LNCAP (cell line): ENCODE data around the gene AKT1S1.

ENCODE experiments used
- CTCF ChIP-seq: fragments of 450-650 bp; IDR thresholded peaks from 2 replicates; pipeline ENCODE4 v1.5.1; 2017; ENCODE audit warnings: mild to moderate bottlenecking

The AKT1S1 gene

GRCh38 chr19:49835562-49835961 is 41.6 kb downstream of the AKT1S1 start:
- no peak for TF ChIP-seq CTCF

DNA sequence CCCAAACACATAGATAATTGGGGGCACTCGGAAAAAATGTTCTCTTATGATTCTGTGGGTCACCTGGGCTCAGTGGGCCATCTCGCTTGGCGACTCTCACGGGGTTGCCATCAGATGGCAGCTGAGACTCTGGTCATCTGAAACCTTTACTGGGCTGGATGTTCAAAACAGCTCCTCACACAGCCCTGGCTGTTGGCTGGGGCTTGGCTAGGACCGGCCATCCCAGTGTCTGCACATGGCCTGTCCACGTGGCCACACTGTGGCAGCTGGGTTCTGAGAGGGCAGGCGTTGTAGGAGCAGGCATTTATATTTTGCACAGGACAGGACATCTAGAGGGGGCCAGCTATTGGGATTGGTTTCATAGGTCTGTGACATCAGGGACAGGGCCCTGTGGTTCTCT is 43.6 kb downstream of the AKT1S1 start:
- no peak for TF ChIP-seq CTCF

GRCh38 chr19:49832556-49832955 is 44.6 kb downstream of the AKT1S1 start:
- no peak for TF ChIP-seq CTCF

DNA sequence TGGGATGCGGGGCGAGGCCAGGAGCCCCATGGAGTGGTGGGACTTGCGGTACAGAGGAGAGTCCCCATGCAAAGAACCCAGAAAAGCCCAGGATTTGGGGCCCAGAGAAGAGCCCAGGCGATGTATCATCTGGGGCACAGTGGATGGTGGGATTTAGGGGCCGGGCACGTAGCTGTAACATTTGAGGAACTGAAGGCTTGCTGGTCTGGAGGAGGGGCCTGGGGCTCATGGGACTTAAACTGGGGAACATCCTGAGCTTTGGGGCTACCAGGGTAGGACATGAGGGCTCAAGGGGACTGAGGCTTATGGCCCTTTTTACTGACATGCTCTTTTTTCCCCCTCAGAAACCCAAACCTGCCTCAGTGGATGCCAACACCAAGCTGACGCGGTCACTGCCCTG is 45.6 kb downstream of the AKT1S1 start:
- TF ChIP-seq CTCF: no peak

GRCh38 chr19:49830766-49831165 is 46.4 kb downstream of the AKT1S1 start:
- no peak for TF ChIP-seq CTCF

- no peak for TF ChIP-seq CTCF
Measured at GRCh38 chr19:49829721-49830120, 47.4 kb downstream of the AKT1S1 start.

DNA sequence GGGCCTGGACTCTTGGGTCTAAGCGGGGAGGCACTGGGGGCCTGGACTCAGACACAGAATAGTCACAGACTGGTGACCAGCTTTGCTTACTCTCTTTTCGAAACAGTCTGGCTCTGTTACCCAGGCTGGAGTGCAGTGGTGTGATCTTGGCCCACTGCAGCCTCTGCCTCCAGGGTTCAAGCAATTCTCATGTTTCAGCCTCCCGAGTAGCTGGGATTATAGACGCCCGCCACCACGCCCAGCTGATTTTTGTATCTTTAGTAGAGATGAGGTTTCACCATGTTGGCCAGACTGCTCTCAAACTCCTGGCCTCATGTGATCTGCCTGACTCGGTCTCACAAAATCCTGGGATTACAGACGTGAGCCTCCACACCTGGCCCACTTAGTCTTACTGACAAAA is 48.0 kb downstream of the AKT1S1 start:
- TF ChIP-seq CTCF: no peak

DNA sequence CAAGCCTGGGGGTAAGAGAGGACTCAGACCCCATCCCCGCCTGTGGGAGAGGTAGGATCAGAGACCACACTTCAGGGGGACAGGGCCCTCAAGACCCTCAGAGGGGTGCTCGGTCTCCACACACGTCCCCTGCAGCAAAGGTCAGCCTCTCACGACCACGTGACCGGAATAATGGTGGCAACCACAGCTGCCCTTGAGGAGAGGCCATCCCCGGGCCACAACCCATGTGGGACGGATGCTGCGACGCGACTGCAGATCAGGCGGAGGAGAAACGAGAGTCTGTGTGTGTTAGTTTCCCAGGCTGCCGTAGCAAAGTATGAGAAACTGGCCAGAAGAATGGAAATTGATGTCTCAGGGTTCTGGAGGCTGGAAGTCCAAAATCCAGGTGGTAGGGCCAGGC is 50.1 kb downstream of the AKT1S1 start:
- TF ChIP-seq CTCF: no peak
